GM19238 (cell line): ENCODE results near the gene ETV3L.
"Not testable (repeated sequence)": the region's sequence is repeated elsewhere in the genome, so short reads cannot be mapped to it uniquely, and the experiment has no call there.

Source experiments
- DNase-seq: peaks from one replicate; pipeline ENCODE4 v3.0.0; 2011; ENCODE audit warnings: low spot score; ENCODE audit not compliant: insufficient read length

The ETV3L gene

GRCh38 chr1:157105298-157105987 lies 5.8 kb upstream of the ETV3L start:
- no peak for DNase-seq

GRCh38 chr1:157104598-157105293 lies 5.1 kb upstream of the ETV3L start:
- DNase-seq, result no peak

DNA sequence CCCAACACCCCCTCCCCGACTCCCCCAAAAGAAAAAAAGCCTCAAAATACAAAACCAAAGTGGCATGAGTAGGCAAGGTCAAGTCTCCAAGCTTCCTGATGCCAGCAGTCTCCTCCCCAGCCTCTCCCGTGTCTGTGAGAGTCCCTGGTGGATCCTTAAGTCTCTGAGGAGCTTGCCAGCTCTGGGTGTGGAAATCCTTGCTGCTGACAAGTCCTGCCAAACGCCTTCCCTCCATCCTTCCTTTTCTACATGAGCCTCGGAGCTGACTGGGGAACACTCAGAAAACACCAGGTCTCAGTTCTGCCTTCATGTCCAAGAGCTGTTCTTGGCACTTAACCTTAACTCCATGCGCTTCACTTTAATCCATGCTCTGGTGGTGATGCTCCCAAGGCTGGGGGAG lies 3.7 kb upstream of the ETV3L start:
- DNase-seq, result no peak

- no peak for DNase-seq
Measured at GRCh38 chr1:157101149-157101548, 1.5 kb upstream of the ETV3L start.

DNA sequence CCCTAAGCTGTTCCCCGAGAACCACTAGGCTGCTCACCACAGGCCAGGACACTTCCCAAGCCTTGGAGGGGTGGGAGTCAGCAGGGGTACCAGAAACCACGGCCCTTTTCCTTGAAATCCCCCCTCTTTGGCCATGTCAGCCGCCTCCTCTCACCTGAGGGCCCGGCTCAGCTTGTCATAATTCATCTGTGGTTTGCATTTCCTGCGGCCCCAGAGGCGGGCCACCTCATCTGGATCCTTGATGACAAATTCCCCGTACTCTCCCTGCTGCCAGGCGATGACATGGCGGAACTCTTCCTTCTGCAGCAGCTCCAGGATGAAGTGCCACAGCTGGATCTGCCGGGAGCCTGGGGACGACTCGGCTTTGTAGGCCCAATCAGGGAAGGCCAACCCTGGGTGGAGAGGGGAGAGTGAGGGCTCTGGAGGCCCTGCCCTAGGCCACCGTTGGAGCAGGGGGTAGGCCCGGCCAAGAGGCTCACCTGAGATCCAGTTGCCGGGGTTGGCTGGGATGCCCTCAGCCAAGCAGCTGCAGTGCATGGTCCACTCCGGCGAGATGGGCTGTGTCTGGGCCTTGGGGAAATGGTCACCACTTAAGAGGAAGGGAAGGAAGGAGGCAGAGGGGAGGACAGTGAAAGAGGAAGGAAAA lies 498 bp downstream of the ETV3L start:
- DNase-seq, result not testable (repeated sequence)

- no peak for DNase-seq
Measured at GRCh38 chr1:157098519-157098918, 1.1 kb downstream of the ETV3L start.

DNA sequence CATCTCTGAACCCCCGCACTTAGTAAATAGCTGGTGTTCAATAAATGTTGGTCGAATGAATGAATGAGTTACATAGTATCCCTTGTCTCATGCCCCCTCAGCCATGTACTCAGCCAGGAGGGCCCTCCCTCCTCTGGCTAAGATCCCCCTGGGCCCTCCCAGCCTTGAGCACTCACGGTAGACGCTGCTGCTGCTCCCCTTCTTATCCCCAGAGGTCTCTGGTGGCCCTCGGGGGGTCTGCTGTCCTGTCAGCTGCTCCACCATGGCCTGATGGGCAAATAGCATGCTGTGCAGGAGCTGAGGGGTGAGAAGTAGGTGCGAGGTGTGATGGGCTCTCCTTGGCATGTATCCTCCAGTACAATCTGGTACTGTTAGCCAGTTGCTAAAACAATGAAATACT lies 1.9 kb downstream of the ETV3L start:
- DNase-seq, result no peak

- no peak for DNase-seq
Measured at GRCh38 chr1:157096881-157097280, 2.7 kb downstream of the ETV3L start.

- DNase-seq, result no peak
Measured at GRCh38 chr1:157095551-157095950, 4.1 kb downstream of the ETV3L start.

DNA sequence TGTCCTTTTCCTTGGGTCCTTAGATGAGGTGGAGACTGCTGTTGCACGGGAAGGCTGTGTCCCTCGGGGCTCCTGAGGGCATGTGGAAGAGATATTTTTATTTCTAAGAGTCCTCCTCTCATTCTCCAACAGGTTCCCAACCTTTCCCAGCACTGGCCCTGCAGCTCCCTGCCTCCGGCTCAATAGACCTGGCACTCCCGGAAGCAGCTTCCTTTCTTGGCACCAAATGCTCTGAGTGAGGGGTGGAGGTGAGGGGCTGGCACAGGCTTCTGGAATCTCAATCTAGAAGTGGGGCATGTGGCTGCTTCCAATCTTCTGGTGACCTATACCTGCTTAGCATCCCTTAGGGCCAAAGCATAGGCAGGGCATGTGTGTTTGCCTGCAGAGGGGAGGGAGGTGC lies 4.5 kb downstream of the ETV3L start:
- no peak for DNase-seq

GRCh38 chr1:157092831-157093230 lies 6.8 kb downstream of the ETV3L start:
- no peak for DNase-seq

DNA sequence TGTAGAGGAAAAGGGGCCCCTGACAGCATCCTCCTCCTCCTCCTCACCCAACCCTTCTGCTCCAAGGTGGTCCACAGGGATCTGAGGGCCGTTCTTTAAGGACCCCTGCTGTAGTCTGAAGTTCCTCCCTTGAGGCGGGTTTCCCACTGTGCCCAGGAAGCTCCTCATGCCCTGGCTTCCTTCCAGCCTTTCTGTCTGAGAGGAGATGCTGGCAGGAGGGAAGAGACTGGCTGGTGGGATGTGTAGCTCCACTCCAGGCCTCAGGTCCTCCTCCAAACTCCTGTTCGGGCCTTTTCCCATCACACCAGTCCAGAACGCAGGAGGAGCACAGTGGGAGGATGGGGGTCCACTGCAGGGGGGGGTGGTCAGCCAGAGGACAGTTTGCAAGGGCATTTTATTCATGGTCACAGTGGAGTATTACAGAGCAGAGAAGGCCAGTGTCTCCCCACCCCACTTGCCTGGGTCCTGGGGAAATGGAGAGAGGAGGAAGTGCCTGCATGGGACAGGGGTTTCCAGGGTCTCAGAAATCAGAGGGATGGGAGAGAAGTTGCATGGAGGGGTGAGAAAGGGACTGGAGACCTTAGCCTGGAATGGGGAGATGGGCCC lies 7.8 kb downstream of the ETV3L start:
- no peak for DNase-seq

DNA sequence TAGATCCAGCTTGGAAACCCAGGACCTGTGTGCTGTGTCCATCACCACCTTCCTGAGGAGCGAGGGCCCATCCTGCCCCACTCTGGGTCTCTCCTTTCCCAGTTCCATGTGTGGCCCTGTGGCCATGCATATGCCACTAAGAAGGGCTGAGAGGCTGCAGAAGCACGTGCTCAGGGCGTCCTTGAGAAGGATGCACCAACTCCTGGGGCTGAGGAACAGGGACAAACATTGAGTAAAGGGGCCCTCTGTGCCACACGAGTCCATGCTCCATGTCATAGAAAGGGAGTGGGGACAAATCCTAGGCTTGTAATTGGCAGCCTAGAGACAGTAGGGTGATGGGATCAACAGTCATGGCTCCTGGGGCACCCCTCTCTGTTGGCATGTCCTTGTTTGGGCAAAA lies 8.4 kb downstream of the ETV3L start:
- DNase-seq, result no peak

- no peak for DNase-seq
Measured at GRCh38 chr1:157090771-157091170, 8.8 kb downstream of the ETV3L start.

- DNase-seq, result peak; percentile 79
Measured at GRCh38 chr1:157090196-157090647, 9.4 kb downstream of the ETV3L start.

GRCh38 chr1:157089789-157090188 lies 9.8 kb downstream of the ETV3L start:
- no peak for DNase-seq

GRCh38 chr1:157088607-157089006 lies 11.0 kb downstream of the ETV3L start:
- no peak for DNase-seq

DNA sequence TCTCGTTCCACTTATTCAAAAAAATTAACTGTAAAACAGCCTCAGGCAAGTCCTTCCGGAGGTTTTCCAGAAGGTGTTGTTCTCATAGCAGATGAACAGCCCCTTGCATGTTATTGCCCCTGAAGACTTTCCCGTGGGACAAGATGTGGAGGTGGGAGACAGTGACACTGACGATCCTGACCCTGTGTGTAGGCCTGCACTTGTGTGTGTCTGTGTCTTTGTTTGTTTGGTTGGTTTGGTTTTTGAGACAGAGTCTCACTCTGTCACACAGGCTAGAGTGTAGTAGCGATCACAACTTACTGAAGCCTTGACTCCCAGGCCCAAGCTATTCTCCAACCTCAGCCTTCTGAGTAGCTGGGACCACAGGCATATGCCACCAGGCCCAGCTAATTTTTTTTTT lies 12.6 kb downstream of the ETV3L start:
- no peak for DNase-seq

DNA sequence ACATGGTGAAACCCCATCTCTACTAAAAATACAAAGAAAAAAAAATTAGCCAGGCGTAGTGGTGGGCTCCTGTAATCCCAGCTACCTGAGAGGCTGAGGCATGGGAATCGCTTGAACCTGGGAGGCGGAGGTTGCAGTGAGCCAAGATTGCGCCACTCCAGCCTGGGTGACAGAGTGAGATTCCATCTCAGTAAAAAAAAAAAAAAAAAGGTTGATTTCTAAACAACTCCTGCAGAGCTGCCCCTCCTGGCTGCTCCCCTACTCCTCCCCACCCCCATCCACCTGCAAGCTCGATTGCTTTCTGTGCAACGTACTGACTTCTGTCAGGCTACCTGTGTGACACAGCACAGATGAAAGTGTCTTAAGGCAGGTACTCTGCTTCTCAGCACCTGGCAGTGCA lies 13.3 kb downstream of the ETV3L start:
- DNase-seq, result no peak

GRCh38 chr1:157085421-157085820 lies 14.2 kb downstream of the ETV3L start:
- no peak for DNase-seq

DNA sequence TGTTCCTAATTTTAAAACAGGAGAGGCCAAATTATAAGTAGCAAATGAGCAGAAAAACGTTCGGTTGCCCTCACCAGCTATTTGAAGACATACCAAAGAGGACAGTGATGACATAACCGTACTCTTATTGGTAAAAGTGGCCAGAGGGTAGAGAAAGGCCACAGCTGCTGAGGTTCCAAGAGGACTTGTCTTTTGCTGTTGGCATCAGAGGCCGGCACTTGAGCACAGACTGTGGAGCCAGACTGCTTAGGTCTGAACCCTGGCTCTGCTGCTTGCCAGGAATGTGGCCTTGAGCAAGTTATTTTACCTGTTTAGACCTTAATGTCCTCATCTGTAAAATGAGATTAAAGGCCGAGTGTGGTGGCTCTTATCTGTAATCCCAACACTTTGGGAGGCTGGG lies 14.9 kb downstream of the ETV3L start:
- no peak for DNase-seq

DNA sequence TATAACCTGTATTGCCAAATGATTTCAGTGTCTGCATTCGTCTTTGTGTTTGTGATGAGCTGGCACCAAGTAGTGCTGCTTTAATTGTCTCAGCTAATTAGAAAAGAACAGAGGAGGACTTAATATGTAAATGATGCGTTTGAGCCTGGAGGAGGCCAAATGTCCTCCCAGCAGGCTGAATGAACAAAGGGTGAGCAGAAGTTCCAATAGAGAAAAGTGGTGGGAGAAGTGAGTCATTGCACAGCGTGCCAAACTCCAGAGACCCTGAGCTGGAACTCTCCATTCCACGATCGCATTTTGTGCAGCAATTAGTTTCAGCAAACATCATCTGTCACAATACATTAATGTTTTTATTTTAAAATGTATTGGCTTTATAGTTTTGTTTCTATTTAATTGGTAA lies 17.9 kb downstream of the ETV3L start:
- no peak for DNase-seq
